Mucosa of rectum (tissue), 2 donors: ENCODE measurements around the gene CD44.

Experiments
- H3K27ac ChIP-seq, 2 donors: one replicate each; pipeline ENCODE4 v1.7.0; 2013; ENCODE audit warnings: inconsistent platforms in 2 of 2, low read depth in 2 of 2, low read length in 2 of 2
- H3K27me3 ChIP-seq, 2 donors: one replicate each; pipeline ENCODE4 v1.7.0; 2013; ENCODE audit warnings: low read length in 2 of 2; ENCODE audit not compliant: control insufficient read depth in 2 of 2, insufficient read depth in 2 of 2
- H3K36me3 ChIP-seq, 2 donors: one replicate each; pipeline ENCODE4 v1.7.0; 2013; ENCODE audit warnings: low read length in 2 of 2; ENCODE audit not compliant: control insufficient read depth in 2 of 2, insufficient read depth in 2 of 2
- H3K4me1 ChIP-seq, 2 donors: one replicate each; pipeline ENCODE4 v1.7.0; 2013; ENCODE audit warnings: low read length in 2 of 2, mild to moderate bottlenecking in 1 of 2; ENCODE audit not compliant: control insufficient read depth in 2 of 2, insufficient read depth in 2 of 2
- H3K4me3 ChIP-seq, 2 donors: one replicate each; pipeline ENCODE4 v1.7.0; 2013; ENCODE audit warnings: low read length in 2 of 2
- H3K9ac ChIP-seq, 2 donors: one replicate each; pipeline ENCODE4 v1.7.0; 2013; ENCODE audit warnings: low read length in 2 of 2, low read depth in 1 of 2, mild to moderate bottlenecking in 1 of 2
- H3K9me3 ChIP-seq, 2 donors: one replicate each; pipeline ENCODE4 v1.7.0; 2013; ENCODE audit warnings: low read length in 2 of 2; ENCODE audit not compliant: control insufficient read depth in 2 of 2
- donor health status: healthy.
- donor health status: Normal muscosa, but diverticular disease.

The CD44 gene

DNA sequence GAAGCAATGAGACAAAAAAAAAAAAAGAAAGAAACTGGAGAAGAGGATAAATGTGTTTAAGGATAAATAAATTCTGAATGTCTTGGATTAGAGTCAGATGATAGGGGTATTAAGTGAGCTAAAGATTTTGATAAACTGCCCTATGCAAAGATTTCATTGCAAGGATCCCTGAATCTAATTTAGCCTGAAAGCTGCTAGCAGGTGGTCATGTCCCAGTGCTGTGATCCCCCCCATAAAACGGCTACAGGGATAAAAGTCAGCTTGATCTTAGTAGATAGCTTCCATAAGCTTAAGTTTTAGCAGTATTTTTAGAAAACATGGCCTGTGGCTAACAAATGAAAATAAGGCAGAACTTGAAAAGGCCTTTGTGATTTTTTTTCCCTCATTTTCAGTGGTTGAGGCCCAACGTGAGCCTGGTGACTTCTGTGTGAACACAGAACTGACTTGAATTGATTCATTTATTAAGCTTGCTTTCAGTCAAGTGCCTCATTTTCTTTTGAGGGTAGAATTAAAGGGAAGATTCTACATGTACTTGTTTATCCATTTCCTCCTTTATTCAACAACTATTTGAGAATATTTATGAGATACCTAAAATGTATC is 44.5 kb downstream of the CD44 start:
- Histone ChIP-seq H3K4me3 (no peak overlapping the region), H3K9me3 (no peaks in the 10 kb centered on the region), H3K4me1 (peaks cover 23 to 26% of the 10 kb centered on the region in 2 donors), H3K36me3 (peaks cover 10 to 16% of the 10 kb centered on the region in 2 donors), H3K27ac (no peak overlapping the region), H3K27me3 (no peaks in the 10 kb centered on the region), H3K9ac (no peak overlapping the region)

DNA sequence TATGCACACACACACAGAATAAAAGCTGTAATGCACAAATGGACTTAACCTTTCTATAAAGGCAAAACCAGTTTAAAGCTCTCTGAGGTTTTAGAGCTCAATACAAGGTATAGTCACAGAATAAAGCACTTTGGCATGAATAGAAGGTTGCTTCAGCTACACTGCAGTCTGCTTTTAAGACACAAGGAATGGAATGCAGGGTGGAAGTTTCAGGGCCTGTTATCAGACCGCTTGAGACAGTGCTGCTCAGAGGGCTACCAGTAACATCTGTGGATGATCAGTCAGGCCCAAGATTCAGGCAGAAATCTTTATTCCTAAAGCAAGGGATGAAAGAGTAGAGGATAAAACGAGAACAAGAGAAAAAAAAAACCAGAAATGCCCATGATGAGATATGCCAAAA is 46.7 kb downstream of the CD44 start:
- Histone ChIP-seq H3K27ac (no peak overlapping the region), H3K36me3 (peaks cover 23 to 24% of the 10 kb centered on the region in 2 donors), H3K4me1 (peaks cover 5 to 7% of the 10 kb centered on the region in 2 donors)

DNA sequence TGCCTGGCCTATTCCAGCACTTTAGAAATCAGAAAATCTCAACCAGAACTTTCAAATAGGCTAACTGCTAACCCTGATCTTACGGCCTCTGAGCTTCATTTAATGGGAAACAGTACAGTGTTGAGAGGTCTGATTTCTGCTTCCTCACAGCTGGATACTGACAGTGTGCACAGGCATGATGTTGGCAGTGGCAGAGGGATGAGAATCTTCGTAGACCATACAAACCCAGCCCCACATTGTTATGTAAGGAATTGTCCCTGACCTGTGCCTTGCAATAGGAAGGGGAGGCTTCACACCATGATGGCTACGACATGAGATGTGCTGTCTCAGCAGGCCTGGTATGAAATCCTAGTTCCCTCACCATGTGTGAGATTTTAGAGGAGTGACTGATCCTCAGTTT is 49.0 kb downstream of the CD44 start:
- no peak overlapping the region for H3K4me3 ChIP-seq
- H3K9me3 ChIP-seq, result no peaks in the 10 kb centered on the region
- H3K9ac ChIP-seq, result no peak overlapping the region
- no peaks in the 10 kb centered on the region for H3K4me1 ChIP-seq
- no peaks in the 10 kb centered on the region for H3K27me3 ChIP-seq
- H3K36me3 ChIP-seq, result peaks cover 21 to 35% of the 10 kb centered on the region in 2 donors
- H3K27ac ChIP-seq, result no peak overlapping the region

More for the DNA sequence above, 46.7 kb downstream of the CD44 start:
- Histone ChIP-seq H3K9me3 (no peaks in the 10 kb centered on the region), H3K4me3 (no peak overlapping the region), H3K27me3 (no peaks in the 10 kb centered on the region), H3K9ac (no peak overlapping the region)

DNA sequence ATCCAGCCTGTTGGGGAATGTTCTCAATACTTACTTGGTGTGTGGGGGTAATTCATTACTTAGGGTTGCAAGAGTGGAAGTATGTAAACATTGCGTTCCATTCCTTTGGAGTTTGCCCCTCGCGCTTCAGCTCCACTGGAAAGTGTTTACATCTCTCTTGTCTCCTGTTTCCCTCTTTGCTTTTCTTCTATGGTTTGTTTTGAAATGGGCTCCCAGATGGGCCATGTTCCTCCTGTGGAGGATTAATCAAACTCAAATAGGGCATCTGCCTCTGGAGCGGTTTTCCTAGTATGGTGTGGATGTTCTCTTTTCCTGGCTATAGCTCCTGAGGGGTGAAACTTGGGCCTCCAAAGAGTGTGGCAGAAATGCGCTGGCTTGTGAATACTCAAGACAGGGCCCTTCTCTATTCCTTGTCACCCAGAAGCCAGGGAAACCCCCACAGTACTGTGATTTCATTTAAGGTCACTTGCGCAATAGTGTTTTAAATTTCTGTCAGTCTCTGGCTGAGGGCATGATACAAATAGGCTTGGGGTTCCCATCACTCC is 51.9 kb downstream of the CD44 start:
- H3K4me1 ChIP-seq, result no peaks in the 10 kb centered on the region
- no peak overlapping the region for H3K9ac ChIP-seq
- H3K36me3 ChIP-seq, result peaks cover 24 to 33% of the 10 kb centered on the region in 2 donors
- no peaks in the 10 kb centered on the region for H3K27me3 ChIP-seq
- H3K27ac ChIP-seq, result no peak overlapping the region
- no peak overlapping the region for H3K4me3 ChIP-seq
- no peaks in the 10 kb centered on the region for H3K9me3 ChIP-seq

DNA sequence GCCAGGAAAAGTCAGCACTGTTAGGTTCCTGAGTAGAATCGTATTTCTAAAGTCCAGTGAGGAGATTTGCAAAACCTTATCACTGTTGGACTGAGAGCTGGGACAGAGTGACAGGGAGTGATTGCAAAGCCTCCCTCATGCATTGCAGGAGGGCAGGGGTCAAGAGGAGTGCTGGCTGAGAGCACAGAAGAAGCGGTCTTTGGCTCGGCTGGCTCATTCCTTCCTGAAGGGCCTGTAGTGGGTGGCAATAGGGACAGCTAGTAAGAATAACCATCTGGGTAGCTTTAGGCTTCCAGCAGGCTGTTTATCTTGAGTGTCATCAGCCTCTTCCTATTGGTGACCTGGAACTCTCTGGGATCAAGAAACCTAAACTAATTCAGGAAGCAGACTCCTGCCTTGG is 53.4 kb downstream of the CD44 start:
- H3K4me3 ChIP-seq, result no peak overlapping the region
- H3K36me3 ChIP-seq, result peaks cover 28 to 36% of the 10 kb centered on the region in 2 donors
- no peak overlapping the region for H3K9ac ChIP-seq
- no peak overlapping the region for H3K27ac ChIP-seq
- H3K9me3 ChIP-seq, result no peaks in the 10 kb centered on the region
- no peaks in the 10 kb centered on the region for H3K27me3 ChIP-seq
- H3K4me1 ChIP-seq, result no peaks in the 10 kb centered on the region

DNA sequence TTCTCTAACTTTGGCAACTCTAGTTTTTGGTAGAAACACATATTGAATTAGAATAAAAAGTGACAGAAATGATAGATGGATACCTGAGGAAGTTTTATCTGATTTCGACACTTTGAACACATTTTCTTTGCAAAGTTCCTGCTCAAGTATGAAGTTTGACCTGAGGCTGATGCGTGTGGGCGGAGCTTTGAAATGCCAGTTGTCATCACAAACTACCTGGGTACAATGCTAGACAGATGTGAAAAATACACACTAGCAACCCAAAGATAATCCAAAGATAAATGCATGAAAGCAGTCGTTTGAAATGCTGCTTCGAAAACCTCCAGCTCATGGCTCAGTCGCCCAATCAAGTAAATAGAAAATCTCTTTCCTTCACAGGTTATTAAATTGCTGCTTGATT is 54.8 kb downstream of the CD44 start:
- no peak overlapping the region for H3K4me3 ChIP-seq
- H3K4me1 ChIP-seq, result no peaks in the 10 kb centered on the region
- H3K9ac ChIP-seq, result no peak overlapping the region
- peaks cover 31 to 36% of the 10 kb centered on the region in 2 donors for H3K36me3 ChIP-seq
- no peak overlapping the region for H3K27ac ChIP-seq
- no peaks in the 10 kb centered on the region for H3K9me3 ChIP-seq
- H3K27me3 ChIP-seq, result no peaks in the 10 kb centered on the region

DNA sequence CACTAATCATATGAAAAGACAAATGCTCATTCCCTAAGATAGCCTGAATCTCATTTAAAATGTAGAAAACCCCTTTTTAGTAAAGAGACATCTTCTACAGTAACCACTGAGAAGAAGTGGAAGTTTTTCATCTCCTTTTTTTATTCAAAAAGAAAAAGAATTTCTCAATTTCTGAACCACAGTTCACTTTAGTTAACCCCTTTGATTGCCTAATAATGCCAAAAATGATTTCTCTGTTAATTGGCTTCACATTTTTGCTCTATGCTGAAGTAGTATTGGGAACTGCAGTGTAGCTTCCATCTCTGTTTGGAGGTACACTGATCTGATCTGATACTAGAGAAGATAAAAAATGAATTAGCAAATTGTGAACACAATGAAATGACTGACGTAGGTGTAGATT is 58.3 kb downstream of the CD44 start:
- H3K27ac ChIP-seq, result no peak overlapping the region
- H3K4me3 ChIP-seq, result no peak overlapping the region
- H3K9ac ChIP-seq, result no peak overlapping the region
- peaks cover 20 to 28% of the 10 kb centered on the region in 2 donors for H3K36me3 ChIP-seq
- no peaks in the 10 kb centered on the region for H3K4me1 ChIP-seq
- no peaks in the 10 kb centered on the region for H3K9me3 ChIP-seq
- H3K27me3 ChIP-seq, result no peaks in the 10 kb centered on the region

DNA sequence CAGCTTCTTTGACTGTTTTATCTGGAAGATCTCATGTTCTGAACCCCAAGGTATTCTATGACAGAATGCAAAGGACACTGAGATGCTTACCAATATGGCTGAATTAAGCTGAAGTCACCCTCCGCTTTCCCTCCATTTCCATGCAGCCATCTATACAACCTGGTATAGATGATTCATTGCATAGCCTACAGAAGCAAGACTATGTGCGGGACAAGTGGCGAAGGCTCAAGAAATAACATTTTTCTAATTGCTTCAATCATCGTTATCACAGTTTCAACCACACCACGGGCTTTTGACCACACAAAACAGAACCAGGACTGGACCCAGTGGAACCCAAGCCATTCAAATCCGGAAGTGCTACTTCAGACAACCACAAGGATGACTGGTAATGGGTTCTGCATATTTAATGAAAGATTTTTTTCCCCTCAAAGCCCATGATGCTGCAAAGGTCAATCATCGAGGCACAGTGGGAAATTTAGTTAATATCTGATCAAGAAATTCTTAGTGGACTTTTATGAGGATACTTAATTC is 61.9 kb downstream of the CD44 start:
- no peak overlapping the region for H3K9ac ChIP-seq
- no peaks in the 10 kb centered on the region for H3K27me3 ChIP-seq
- no peak overlapping the region for H3K4me3 ChIP-seq
- H3K27ac ChIP-seq, result no peak overlapping the region
- H3K4me1 ChIP-seq, result no peaks in the 10 kb centered on the region
- no peaks in the 10 kb centered on the region for H3K9me3 ChIP-seq
- H3K36me3 ChIP-seq, result peaks cover 28 to 40% of the 10 kb centered on the region in 2 donors

DNA sequence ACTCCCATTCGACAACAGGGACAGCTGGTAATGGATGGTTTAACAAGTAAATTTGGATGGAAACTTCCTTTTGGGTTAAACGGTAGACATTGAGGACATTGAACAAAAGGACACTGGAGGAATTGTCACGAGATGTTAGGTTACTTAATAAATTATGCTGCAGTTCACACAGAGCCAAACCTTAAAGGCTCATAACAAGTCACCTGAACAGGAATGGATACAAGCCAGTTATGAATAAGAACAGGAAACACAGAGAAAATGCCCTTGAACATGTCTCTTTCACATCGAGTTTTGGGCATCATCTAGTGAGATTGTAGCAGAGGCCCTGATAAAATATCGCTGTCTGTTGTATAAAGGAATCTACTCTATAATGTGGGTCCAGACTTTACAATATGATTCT is 65.6 kb downstream of the CD44 start:
- Histone ChIP-seq H3K4me1 (no peaks in the 10 kb centered on the region), H3K4me3 (no peak overlapping the region), H3K36me3 (peaks cover 28 to 38% of the 10 kb centered on the region in 2 donors), H3K9me3 (no peaks in the 10 kb centered on the region), H3K27me3 (no peaks in the 10 kb centered on the region), H3K9ac (no peak overlapping the region), H3K27ac (no peak overlapping the region)

DNA sequence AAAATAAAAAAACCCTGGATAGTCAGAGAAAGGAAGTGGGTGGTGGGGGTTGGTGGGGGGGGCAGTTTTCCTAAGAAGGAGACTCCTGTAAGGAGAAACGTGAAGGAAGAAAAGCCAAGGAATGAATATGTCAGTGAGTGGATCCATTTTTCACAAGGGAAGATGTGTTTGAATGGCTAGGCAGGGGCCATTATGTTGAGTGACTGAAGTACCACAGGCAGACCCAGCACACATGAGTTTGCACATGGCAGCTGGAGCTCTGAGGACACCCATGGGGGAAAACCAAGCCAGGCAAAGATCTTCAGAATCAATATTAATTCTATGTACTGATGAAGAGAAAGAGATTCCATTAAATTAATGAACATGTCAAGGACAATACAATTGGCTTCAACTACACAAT is 67.6 kb downstream of the CD44 start:
- H3K36me3 ChIP-seq, result peaks cover 23 to 26% of the 10 kb centered on the region in 2 donors
- H3K27ac ChIP-seq, result no peak overlapping the region
- no peak overlapping the region for H3K4me3 ChIP-seq
- no peaks in the 10 kb centered on the region for H3K27me3 ChIP-seq
- H3K9me3 ChIP-seq, result no peaks in the 10 kb centered on the region
- no peak overlapping the region for H3K9ac ChIP-seq
- no peaks in the 10 kb centered on the region for H3K4me1 ChIP-seq
